ENCODE data around the gene BAAT. TPM values are rescaled to one million over a fixed set of nuclear protein-coding genes. Genes with fewer than 3 reads are reported as not detected.
"Not testable (repeated sequence)": the region's sequence is repeated elsewhere in the genome, so short reads cannot be mapped to it uniquely, and the experiment has no call there.

Gene BAAT
- total RNA-seq, 1 donor = not detected

- no peak for TF ChIP-seq CTCF (IDR thresholded peaks at IDR 0.05; ENCODE audit: insufficient read depth, low read length)
- DNase-seq (ENCODE audit: low read depth) = no peak
- no peak overlapping the region for H3K4me3 ChIP-seq (ENCODE audit: low read depth, low read length)
These were observed 42.8 kb downstream of the BAAT start for GRCh38 chr9:101341958-101342357.

GRCh38 chr9:101337237-101337636 lies 47.6 kb downstream of the BAAT start:
- H3K4me3 ChIP-seq (ENCODE audit: low read depth, low read length) = no peak overlapping the region
- DNase-seq (ENCODE audit: low read depth) = no peak
- TF ChIP-seq CTCF (IDR thresholded peaks at IDR 0.05; ENCODE audit: insufficient read depth, low read length) = no peak

GRCh38 chr9:101336091-101336490 lies 48.7 kb downstream of the BAAT start:
- no peak overlapping the region for H3K4me3 ChIP-seq (ENCODE audit: low read depth, low read length)
- DNase-seq (ENCODE audit: low read depth) = no peak
- no peak for TF ChIP-seq CTCF (IDR thresholded peaks at IDR 0.05; ENCODE audit: insufficient read depth, low read length)

- TF ChIP-seq CTCF (IDR thresholded peaks at IDR 0.05; ENCODE audit: insufficient read depth, low read length) = no peak
- no peak overlapping the region for H3K4me3 ChIP-seq (ENCODE audit: low read depth, low read length)
- DNase-seq (ENCODE audit: low read depth) = no peak
These were observed 50.7 kb downstream of the BAAT start for GRCh38 chr9:101333926-101334702.

GRCh38 chr9:101333490-101333889 lies 51.3 kb downstream of the BAAT start:
- no peak overlapping the region for H3K4me3 ChIP-seq (ENCODE audit: low read depth, low read length)
- no peak for DNase-seq (ENCODE audit: low read depth)
- TF ChIP-seq CTCF (IDR thresholded peaks at IDR 0.05; ENCODE audit: insufficient read depth, low read length) = no peak

- no peak for DNase-seq (ENCODE audit: low read depth)
- TF ChIP-seq CTCF (IDR thresholded peaks at IDR 0.05; ENCODE audit: insufficient read depth, low read length) = no peak
- no peak overlapping the region for H3K4me3 ChIP-seq (ENCODE audit: low read depth, low read length)
These were observed 52.4 kb downstream of the BAAT start for GRCh38 chr9:101332362-101332761.

GRCh38 chr9:101327422-101327909 lies 57.3 kb downstream of the BAAT start:
- H3K4me3 ChIP-seq (ENCODE audit: low read depth, low read length); DNase-seq (ENCODE audit: low read depth): not testable (repeated sequence)
